Measurements from ENCODE around the gene METTL21A.

Gene METTL21A

GRCh38 chr2:207624185-207625013 is 795 bp downstream of the METTL21A start:
- peak; percentile 71 for DNase-seq (ENCODE audit: low spot score)

DNA sequence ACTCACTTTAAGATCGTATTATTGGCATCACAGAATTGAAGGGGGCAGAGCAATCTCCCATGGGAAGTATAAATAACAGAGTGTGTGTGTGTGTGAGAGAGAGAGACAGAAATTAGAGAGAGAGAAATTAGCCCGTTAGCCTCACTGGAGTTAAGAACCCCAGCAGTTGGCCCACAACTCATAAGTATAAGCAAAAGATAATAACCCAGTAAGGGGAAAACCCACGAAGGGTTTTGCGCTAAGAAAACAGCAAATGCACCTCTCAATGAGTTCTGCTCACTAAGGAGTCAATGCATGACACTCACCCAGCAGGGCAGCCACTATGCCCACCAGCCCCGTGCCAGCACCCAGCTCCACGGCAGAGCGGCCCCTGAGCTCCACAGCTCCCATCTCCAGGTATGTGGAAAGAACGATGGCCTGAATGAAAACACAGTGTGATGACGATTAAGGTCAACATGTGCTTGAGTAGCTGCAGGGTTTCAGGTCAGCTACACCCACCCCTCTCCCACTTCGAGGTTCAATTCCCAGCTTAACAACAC is 3.6 kb downstream of the METTL21A start:
- no peak for DNase-seq (ENCODE audit: low spot score)

GRCh38 chr2:207619764-207620203 is 5.4 kb downstream of the METTL21A start:
- no peak for DNase-seq (ENCODE audit: low spot score)

DNA sequence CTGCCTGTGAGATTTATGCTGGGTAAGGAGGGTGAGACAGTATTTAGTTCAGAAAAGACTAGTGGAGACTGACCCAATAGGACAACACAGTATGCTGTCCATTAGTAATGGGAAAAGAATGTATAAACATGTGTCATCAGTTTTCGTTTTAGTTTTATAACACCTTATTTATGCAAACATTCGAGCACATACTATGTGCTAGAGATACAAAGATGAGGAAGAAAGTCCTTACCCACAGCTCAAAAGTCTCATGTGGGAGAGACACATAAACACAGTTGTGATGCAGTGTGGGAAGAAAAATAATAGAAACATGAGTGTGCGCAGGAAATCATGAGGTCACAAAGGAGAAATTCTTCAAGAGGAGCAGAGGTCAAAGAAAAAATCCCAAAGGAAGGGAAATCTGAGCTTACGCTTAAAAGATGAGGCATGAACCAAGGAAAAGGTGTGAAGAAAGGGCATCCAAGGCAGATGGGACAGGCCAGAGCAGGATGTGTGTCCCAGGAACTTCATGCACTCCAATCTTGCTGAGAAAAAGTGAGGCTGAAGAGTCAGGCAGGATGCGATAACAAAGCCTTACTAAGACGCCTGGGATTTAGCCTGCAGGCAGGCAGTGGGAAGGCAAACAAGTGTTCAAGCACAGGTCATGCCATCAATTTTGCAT is 8.1 kb downstream of the METTL21A start:
- DNase-seq (ENCODE audit: low spot score): no peak

GRCh38 chr2:207616185-207616584 is 9.0 kb downstream of the METTL21A start:
- no peak for DNase-seq (ENCODE audit: low spot score)

- no peak for DNase-seq (ENCODE audit: low spot score)
Observed at GRCh38 chr2:207614824-207615223, 10.4 kb downstream of the METTL21A start.

GRCh38 chr2:207612714-207613113 is 12.5 kb downstream of the METTL21A start:
- DNase-seq (ENCODE audit: low spot score): no peak

- DNase-seq (ENCODE audit: low spot score): no peak
Observed at GRCh38 chr2:207606829-207607228, 18.4 kb downstream of the METTL21A start.

GRCh38 chr2:207606399-207606798 is 18.8 kb downstream of the METTL21A start:
- DNase-seq (ENCODE audit: low spot score): no peak

GRCh38 chr2:207603486-207603885 is 21.7 kb downstream of the METTL21A start:
- DNase-seq (ENCODE audit: low spot score): no peak

DNA sequence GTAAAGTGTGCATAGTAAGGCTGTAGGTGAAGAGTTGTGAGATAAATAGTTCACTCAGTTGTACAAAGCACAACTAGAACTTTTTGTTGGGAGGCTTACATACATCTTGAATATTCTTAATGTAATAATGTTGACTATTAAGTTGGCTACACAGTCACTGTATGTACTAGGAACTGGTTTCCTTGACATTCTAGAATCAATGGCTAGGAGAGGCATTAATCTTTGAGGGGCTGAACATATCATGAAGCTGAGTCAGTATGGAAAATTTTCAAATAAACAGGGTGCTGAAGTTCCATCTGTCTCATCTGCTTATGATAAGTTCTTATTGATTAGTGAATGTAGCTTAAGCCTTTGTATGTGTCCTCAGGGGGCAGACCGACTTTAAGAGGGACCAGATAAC is 23.4 kb downstream of the METTL21A start:
- DNase-seq (ENCODE audit: low spot score): no peak

- no peak for DNase-seq (ENCODE audit: low spot score)
Observed at GRCh38 chr2:207600231-207600630, 25.0 kb downstream of the METTL21A start.

DNA sequence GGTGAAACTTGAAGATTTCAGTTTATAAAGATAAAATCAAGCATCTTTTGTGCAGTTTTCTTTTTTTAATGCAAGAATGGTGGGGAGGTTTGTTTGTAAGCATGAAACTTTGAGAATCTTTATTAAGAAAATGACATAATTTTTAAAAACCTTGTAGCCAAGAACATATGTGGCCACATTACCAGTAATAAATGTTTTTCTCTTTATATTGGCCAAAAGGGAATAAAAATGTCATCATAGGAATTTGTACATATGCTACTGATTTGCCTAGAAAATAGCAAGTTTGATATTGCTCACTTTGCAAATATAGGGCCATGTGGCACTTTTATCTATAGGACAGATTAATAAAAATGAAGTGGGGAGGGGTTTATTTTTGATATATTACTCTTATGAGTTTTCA is 25.6 kb downstream of the METTL21A start:
- DNase-seq (ENCODE audit: low spot score): no peak

DNA sequence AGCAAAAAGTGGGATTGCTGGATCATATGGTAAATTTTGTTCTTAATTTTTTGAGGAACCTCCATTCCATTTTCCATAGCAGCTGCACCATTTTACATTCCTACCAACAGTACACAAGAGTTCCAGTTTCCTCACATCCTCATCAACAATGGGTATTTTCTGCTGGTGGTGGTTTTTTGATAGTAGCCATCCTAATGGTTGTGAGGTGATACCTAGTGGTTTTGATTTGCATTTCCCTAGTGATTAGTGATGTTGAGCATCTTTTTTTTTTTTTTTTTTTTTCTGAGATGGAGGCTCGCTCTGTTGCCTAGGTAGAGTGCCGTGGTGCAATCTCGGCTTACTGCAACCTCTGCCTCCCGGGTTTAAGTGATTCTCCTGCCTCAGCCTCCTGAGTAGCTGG is 30.5 kb downstream of the METTL21A start:
- DNase-seq (ENCODE audit: low spot score): no peak

DNA sequence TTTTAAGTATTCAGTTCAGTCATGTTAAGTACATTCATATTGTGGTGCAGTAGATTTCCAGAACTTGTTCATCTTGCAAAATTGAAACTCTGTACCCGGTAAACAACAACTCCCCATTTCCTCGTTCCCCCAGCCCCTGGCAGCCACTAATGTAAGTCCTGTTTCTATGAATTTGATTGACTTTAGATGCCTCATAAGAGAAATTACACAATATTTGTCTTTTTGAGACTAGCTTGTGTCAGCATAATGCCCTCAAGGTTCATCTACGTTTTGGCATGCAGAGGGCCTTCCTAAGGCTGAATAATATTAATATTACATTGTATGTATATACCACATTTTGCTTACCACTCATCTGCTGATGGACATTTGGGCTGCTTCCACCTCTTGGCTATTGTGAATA is 30.9 kb downstream of the METTL21A start:
- no peak for DNase-seq (ENCODE audit: low spot score)

GRCh38 chr2:207593277-207593676 is 31.9 kb downstream of the METTL21A start:
- DNase-seq (ENCODE audit: low spot score): no peak

- no peak for DNase-seq (ENCODE audit: low spot score)
Observed at GRCh38 chr2:207589143-207589542, 36.1 kb downstream of the METTL21A start.

DNA sequence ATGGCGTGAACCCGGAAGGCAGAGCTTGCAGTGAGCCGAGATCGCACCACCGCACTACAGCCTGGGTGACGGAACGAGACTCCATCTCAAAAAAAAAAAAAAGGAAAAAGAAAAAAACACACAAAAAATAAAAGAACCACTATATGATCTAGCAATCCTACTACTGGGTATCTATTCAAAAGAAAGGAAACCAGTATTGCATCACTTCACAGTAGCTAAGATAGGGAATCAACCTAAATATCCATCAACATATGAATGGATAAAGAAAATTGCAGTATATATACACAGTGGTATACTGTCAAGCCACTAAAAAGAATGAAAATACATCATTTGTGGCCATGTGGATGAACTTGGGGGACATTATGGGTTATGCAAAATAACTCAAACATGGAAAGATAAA is 37.9 kb downstream of the METTL21A start:
- DNase-seq (ENCODE audit: low spot score): no peak

DNA sequence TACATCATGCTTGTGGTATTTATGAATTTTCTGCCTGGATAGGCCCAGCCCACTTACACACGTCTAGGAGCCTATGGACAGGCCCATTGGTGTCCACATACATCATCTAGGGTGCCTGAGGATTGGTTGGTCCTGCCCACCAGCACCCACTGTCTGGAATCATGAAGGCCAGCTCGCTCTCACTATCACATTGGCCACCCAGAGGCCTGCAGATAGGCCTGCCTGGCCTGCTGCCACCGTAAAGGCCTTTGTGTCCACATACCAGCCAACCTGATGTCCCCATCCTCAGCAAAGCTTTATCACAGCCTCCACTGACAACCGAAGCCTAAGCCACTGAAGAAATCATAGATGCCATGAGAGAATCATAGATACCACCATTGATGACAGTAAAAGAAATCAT is 40.2 kb downstream of the METTL21A start:
- no peak for DNase-seq (ENCODE audit: low spot score)

GRCh38 chr2:207571370-207571769 is 53.8 kb downstream of the METTL21A start:
- DNase-seq (ENCODE audit: low spot score): no peak

- DNase-seq (ENCODE audit: low spot score): no peak
Observed at GRCh38 chr2:207567671-207568070, 57.5 kb downstream of the METTL21A start.

- no peak for DNase-seq (ENCODE audit: low spot score)
Observed at GRCh38 chr2:207565736-207566500, 59.3 kb downstream of the METTL21A start.

Measured in D341Med (cell line).